GM19463 (cell line): ENCODE data around the gene HIC1.

ENCODE experiments used
- ATAC-seq: cut with Tn5 transposase; IDR thresholded peaks from one replicate; pipeline ENCODE4 v1.9.1; 2021; ENCODE audit warnings: mild to moderate bottlenecking, moderate library complexity; ENCODE audit not compliant: unreplicated experiment

Gene HIC1

GRCh38 chr17:2075336-2076086 is 20.6 kb downstream of the HIC1 start:
- ATAC-seq, result no peak

GRCh38 chr17:2076087-2076984 is 21.4 kb downstream of the HIC1 start:
- ATAC-seq, result no peak

GRCh38 chr17:2077040-2077439 is 22.1 kb downstream of the HIC1 start:
- no peak for ATAC-seq

GRCh38 chr17:2081564-2081963 is 26.7 kb downstream of the HIC1 start:
- no peak for ATAC-seq

GRCh38 chr17:2082003-2082781 is 27.3 kb downstream of the HIC1 start:
- no peak for ATAC-seq

- peak; percentile 64 for ATAC-seq
These were observed 28.7 kb downstream of the HIC1 start for GRCh38 chr17:2083613-2084035.

- ATAC-seq, result no peak
These were observed 29.3 kb downstream of the HIC1 start for GRCh38 chr17:2084036-2084765.

GRCh38 chr17:2084766-2085647 is 30.1 kb downstream of the HIC1 start:
- no peak for ATAC-seq

GRCh38 chr17:2085648-2085949 is 30.7 kb downstream of the HIC1 start:
- ATAC-seq, result no peak

GRCh38 chr17:2086306-2086705 is 31.4 kb downstream of the HIC1 start:
- ATAC-seq, result no peak

GRCh38 chr17:2087597-2088211 is 32.8 kb downstream of the HIC1 start:
- ATAC-seq, result no peak

- ATAC-seq, result peak; percentile 8
These were observed 34.1 kb downstream of the HIC1 start for GRCh38 chr17:2089021-2089422.

GRCh38 chr17:2090210-2090641 is 35.3 kb downstream of the HIC1 start:
- no peak for ATAC-seq

GRCh38 chr17:2090804-2091534 is 36.1 kb downstream of the HIC1 start:
- no peak for ATAC-seq

- ATAC-seq, result no peak
These were observed 37.4 kb downstream of the HIC1 start for GRCh38 chr17:2092253-2092652.

GRCh38 chr17:2093349-2093748 is 38.4 kb downstream of the HIC1 start:
- no peak for ATAC-seq

- ATAC-seq, result no peak
These were observed 40.1 kb downstream of the HIC1 start for GRCh38 chr17:2094891-2095535.

- ATAC-seq, result no peak
These were observed 40.6 kb downstream of the HIC1 start for GRCh38 chr17:2095536-2095910.
